ENCODE data around the gene MYH14. TPM values are rescaled to one million over a fixed set of nuclear protein-coding genes. Genes with fewer than 3 reads are reported as not detected.

The MYH14 gene
- total and polyA plus RNA-seq, 2 donors (not counting 1 experiment from before 2014, with no cell fraction given), result not detected

DNA sequence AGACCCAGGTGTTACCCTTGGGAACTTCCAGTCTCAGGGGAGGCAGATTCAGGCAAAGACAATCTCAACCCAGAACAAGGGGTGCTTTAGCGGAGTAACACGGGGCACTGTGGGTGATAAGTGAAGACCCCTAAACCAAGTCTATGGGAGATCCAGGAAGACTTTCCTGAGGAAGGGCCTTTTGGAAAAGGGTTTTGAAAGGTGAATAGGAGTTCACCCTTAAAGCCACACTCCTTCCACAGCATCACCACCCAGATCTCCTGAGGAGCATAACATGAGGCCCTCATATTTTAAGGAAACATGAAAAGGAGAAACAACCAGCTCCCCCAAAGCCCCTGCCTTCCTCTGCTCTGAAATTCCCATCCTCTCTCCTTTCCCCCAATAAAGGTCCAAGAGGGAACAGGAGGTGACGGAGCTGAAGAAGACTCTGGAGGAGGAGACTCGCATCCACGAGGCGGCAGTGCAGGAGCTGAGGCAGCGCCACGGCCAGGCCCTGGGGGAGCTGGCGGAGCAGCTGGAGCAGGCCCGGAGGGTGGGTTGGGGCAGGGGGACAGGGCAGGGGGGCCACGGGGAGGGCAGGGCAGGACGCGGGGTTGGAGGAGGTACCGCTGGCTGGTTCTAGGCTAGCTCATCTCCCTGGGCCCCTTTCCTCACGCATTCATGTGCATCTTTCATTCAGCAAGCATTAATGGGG lies 73.1 kb downstream of the MYH14 start:
- Histone ChIP-seq H3K4me1 (ENCODE audit: control insufficient read depth, extremely low read depth, insufficient read depth, low read length) (no peaks in the 10 kb centered on the region), H3K9me3 (ENCODE audit: control insufficient read depth, insufficient read depth, low read depth, low read length) (no peaks in the 10 kb centered on the region), H3K79me2 (ENCODE audit: control insufficient read depth, insufficient read depth, low read length) (no peaks in the 10 kb centered on the region), H3K36me3 (ENCODE audit: control insufficient read depth, insufficient read depth, low read length) (no peaks in the 10 kb centered on the region), H3K4me2 (ENCODE audit: extremely low read depth, insufficient read depth, low read length) (no peak overlapping the region), H3K27ac (ENCODE audit: insufficient read depth, low read length) (no peak overlapping the region), H3K4me3 (replicated peaks in 1 of 4; ENCODE audit: control extremely low read depth in 1 of 4, insufficient read depth in 1 of 4, low read depth in 3 of 4, low read length in 4 of 4) (no peak overlapping the region), H2AFZ (ENCODE audit: low read length) (no peak overlapping the region), H3K27me3 (ENCODE audit: control insufficient read depth, insufficient read depth, low read length) (no peaks in the 10 kb centered on the region), H4K20me1 (ENCODE audit: control insufficient read depth, extremely low read depth, insufficient read depth, low read length) (no peaks in the 10 kb centered on the region), H3K9ac (ENCODE audit: insufficient read depth, low read length) (no peak overlapping the region)
- no peak for TF ChIP-seq EZH2 (IDR thresholded peaks at IDR 0.05; ENCODE audit: low read length, missing control alignments)
- TF ChIP-seq, protein P1, sequence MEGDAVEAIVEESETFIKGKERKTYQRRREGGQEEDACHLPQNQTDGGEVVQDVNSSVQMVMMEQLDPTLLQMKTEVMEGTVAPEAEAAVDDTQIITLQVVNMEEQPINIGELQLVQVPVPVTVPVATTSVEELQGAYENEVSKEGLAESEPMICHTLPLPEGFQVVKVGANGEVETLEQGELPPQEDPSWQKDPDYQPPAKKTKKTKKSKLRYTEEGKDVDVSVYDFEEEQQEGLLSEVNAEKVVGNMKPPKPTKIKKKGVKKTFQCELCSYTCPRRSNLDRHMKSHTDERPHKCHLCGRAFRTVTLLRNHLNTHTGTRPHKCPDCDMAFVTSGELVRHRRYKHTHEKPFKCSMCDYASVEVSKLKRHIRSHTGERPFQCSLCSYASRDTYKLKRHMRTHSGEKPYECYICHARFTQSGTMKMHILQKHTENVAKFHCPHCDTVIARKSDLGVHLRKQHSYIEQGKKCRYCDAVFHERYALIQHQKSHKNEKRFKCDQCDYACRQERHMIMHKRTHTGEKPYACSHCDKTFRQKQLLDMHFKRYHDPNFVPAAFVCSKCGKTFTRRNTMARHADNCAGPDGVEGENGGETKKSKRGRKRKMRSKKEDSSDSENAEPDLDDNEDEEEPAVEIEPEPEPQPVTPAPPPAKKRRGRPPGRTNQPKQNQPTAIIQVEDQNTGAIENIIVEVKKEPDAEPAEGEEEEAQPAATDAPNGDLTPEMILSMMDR (conservative IDR thresholded peaks at IDR 0.05 in 1 of 2, IDR thresholded peaks at IDR 0.05 in 1 of 2; ENCODE audit: low read depth in 1 of 2, low read length in 2 of 2), result no peak
- no peak for DNase-seq (ENCODE audit: low read depth in 2 of 2)

DNA sequence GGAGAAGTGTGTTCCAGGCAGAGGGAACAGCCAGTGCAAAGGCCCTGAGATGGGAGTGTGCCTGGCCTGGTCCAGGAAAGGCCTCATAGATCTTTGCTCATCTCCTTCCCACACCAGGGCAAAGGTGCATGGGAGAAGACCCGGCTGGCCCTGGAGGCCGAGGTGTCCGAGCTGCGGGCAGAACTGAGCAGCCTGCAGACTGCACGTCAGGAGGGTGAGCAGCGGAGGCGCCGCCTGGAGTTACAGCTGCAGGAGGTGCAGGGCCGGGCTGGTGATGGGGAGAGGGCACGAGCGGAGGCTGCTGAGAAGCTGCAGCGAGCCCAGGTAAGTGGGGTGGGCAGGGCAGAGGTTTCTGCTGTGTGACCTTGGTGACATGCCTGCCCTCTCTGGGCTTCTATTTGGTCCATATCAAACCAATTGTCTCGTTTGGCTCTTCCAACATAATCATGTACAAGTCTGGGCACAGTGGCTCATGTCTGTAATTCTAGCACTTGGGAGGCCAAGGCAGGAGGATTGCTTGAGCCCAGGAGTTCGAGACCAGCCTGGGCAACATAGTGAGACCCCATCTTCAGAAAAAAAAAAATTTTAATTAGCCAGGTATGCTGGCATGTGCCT lies 74.7 kb downstream of the MYH14 start:
- H3K36me3 ChIP-seq (ENCODE audit: control insufficient read depth, insufficient read depth, low read length), result no peaks in the 10 kb centered on the region
- no peak for TF ChIP-seq EZH2 (IDR thresholded peaks at IDR 0.05; ENCODE audit: low read length, missing control alignments)
- TF ChIP-seq, protein P1 (conservative IDR thresholded peaks at IDR 0.05 in 1 of 2, IDR thresholded peaks at IDR 0.05 in 1 of 2; ENCODE audit: low read depth in 1 of 2, low read length in 2 of 2), result no peak
- H3K79me2 ChIP-seq (ENCODE audit: control insufficient read depth, insufficient read depth, low read length), result no peaks in the 10 kb centered on the region
- no peak overlapping the region for H3K27ac ChIP-seq (ENCODE audit: insufficient read depth, low read length)
- H3K9me3 ChIP-seq (ENCODE audit: control insufficient read depth, insufficient read depth, low read depth, low read length), result no peaks in the 10 kb centered on the region
- H3K9ac ChIP-seq (ENCODE audit: insufficient read depth, low read length), result no peak overlapping the region
- no peaks in the 10 kb centered on the region for H4K20me1 ChIP-seq (ENCODE audit: control insufficient read depth, extremely low read depth, insufficient read depth, low read length)
- no peak overlapping the region for H2AFZ ChIP-seq (ENCODE audit: low read length)
- H3K27me3 ChIP-seq (ENCODE audit: control insufficient read depth, insufficient read depth, low read length), result no peaks in the 10 kb centered on the region
- H3K4me2 ChIP-seq (ENCODE audit: extremely low read depth, insufficient read depth, low read length), result no peak overlapping the region
- H3K4me3 ChIP-seq (replicated peaks in 1 of 4; ENCODE audit: control extremely low read depth in 1 of 4, insufficient read depth in 1 of 4, low read depth in 3 of 4, low read length in 4 of 4), result no peak overlapping the region
- DNase-seq (ENCODE audit: low read depth in 2 of 2), result no peak
- no peaks in the 10 kb centered on the region for H3K4me1 ChIP-seq (ENCODE audit: control insufficient read depth, extremely low read depth, insufficient read depth, low read length)

DNA sequence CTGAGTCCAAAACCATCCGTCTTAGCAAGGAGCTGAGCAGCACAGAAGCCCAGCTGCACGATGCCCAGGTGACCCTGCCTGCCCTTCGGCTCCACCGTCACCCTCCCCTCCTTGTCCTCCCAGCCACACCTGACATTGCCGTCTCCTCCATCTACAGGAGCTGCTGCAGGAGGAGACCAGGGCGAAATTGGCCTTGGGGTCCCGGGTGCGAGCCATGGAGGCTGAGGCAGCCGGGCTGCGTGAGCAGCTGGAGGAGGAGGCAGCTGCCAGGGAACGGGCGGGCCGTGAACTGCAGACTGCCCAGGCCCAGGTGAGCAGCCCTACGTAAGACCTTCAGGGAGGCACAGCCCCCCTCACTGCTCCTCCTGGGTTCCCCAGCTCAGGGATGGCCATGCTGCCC lies 76.7 kb downstream of the MYH14 start:
- H3K9ac ChIP-seq (ENCODE audit: insufficient read depth, low read length), result no peak overlapping the region
- H3K9me3 ChIP-seq (ENCODE audit: control insufficient read depth, insufficient read depth, low read depth, low read length), result no peaks in the 10 kb centered on the region
- no peak for TF ChIP-seq EZH2 (IDR thresholded peaks at IDR 0.05; ENCODE audit: low read length, missing control alignments)
- TF ChIP-seq, protein P1 (conservative IDR thresholded peaks at IDR 0.05 in 1 of 2, IDR thresholded peaks at IDR 0.05 in 1 of 2; ENCODE audit: low read depth in 1 of 2, low read length in 2 of 2), result no peak
- no peaks in the 10 kb centered on the region for H3K4me1 ChIP-seq (ENCODE audit: control insufficient read depth, extremely low read depth, insufficient read depth, low read length)
- H2AFZ ChIP-seq (ENCODE audit: low read length), result no peak overlapping the region
- no peak overlapping the region for H3K4me2 ChIP-seq (ENCODE audit: extremely low read depth, insufficient read depth, low read length)
- H3K27me3 ChIP-seq (ENCODE audit: control insufficient read depth, insufficient read depth, low read length), result no peaks in the 10 kb centered on the region
- DNase-seq (ENCODE audit: low read depth in 2 of 2), result no peak
- no peak overlapping the region for H3K4me3 ChIP-seq (replicated peaks in 1 of 4; ENCODE audit: control extremely low read depth in 1 of 4, insufficient read depth in 1 of 4, low read depth in 3 of 4, low read length in 4 of 4)
- no peaks in the 10 kb centered on the region for H3K36me3 ChIP-seq (ENCODE audit: control insufficient read depth, insufficient read depth, low read length)
- no peaks in the 10 kb centered on the region for H3K79me2 ChIP-seq (ENCODE audit: control insufficient read depth, insufficient read depth, low read length)
- H3K27ac ChIP-seq (ENCODE audit: insufficient read depth, low read length), result no peak overlapping the region
- H4K20me1 ChIP-seq (ENCODE audit: control insufficient read depth, extremely low read depth, insufficient read depth, low read length), result no peaks in the 10 kb centered on the region
